Sciatic nerve (tissue), 1 donor: Measurements from ENCODE around the gene IRGQ. TPM values are rescaled to one million over a fixed set of nuclear protein-coding genes. Genes with fewer than 3 reads are reported as not detected.

Experiments used
- total RNA-seq: library from RNA; stranded (reverse); fragmentation: NEBNext Ultra II Directional; extraction: Animal tissue kit (Norgen Biotek cat#: 25700); gene quantifications from one replicate; pipeline ENCODE4 v1.2.1, GENCODE V29; 2021
- donor health status: DM: no; HTN: no; CAD: no.

Gene IRGQ
- total RNA-seq, 1 donor from 2014 or later = 22.2 TPM

Other genes with a start within 250 kb of the IRGQ start
- gene CD177, start 242.4 kb downstream of the IRGQ start, total RNA-seq = 19.3 TPM
- not detected for gene TEX101, start 181.2 kb downstream of the IRGQ start, total RNA-seq
- 1.6 TPM for gene LYPD3, start 130.5 kb downstream of the IRGQ start, total RNA-seq
- 12.7 TPM for gene PHLDB3, start 91.4 kb downstream of the IRGQ start, total RNA-seq
- gene ETHE1, start 68.9 kb downstream of the IRGQ start, total RNA-seq = 33.3 TPM
- gene ZNF575, start 62.9 kb downstream of the IRGQ start, total RNA-seq = 5.3 TPM
- gene XRCC1, start 20.6 kb downstream of the IRGQ start, total RNA-seq = 24.8 TPM
- gene PINLYP, start 20.3 kb downstream of the IRGQ start, total RNA-seq = 8.0 TPM
- 14.3 TPM for gene ZNF576, start 461 bp upstream of the IRGQ start, total RNA-seq
- gene SRRM5, start 16.0 kb upstream of the IRGQ start, total RNA-seq = 0.58 TPM
- 39.1 TPM for gene ZNF428, start 23.5 kb upstream of the IRGQ start, total RNA-seq
- gene CADM4, start 43.7 kb upstream of the IRGQ start, total RNA-seq = 175 TPM
- 36.9 TPM for gene PLAUR, start 74.0 kb upstream of the IRGQ start, total RNA-seq
- not detected for gene IRGC, start 119.9 kb upstream of the IRGQ start, total RNA-seq
- 41.1 TPM for gene SMG9, start 158.8 kb upstream of the IRGQ start, total RNA-seq
- 3.0 TPM for gene KCNN4, start 184.8 kb upstream of the IRGQ start, total RNA-seq
- 1.4 TPM for gene LYPD5, start 206.3 kb upstream of the IRGQ start, total RNA-seq
- gene ZNF283, start 231.2 kb upstream of the IRGQ start, total RNA-seq = 17.4 TPM